ENCODE results near the gene AGPAT1. TPM values are rescaled to one million over a fixed set of nuclear protein-coding genes. Genes with fewer than 3 reads are reported as not detected.

AGPAT1 gene, protein sequence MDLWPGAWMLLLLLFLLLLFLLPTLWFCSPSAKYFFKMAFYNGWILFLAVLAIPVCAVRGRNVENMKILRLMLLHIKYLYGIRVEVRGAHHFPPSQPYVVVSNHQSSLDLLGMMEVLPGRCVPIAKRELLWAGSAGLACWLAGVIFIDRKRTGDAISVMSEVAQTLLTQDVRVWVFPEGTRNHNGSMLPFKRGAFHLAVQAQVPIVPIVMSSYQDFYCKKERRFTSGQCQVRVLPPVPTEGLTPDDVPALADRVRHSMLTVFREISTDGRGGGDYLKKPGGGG
- 22.2 TPM for total RNA-seq (2013)
- 10 to 100 TPM in 2 of 3 donors, 1 to 10 TPM in 1; 9.9 to 34.4 (median 11.3) TPM for polyA plus RNA-seq
- 10.1 and 17.7 TPM in 2 replicates for polyA minus RNA-seq
- total RNA-seq = 2.4 to 19.2 (median 12.4) reads per million in 11 experiments

DNA sequence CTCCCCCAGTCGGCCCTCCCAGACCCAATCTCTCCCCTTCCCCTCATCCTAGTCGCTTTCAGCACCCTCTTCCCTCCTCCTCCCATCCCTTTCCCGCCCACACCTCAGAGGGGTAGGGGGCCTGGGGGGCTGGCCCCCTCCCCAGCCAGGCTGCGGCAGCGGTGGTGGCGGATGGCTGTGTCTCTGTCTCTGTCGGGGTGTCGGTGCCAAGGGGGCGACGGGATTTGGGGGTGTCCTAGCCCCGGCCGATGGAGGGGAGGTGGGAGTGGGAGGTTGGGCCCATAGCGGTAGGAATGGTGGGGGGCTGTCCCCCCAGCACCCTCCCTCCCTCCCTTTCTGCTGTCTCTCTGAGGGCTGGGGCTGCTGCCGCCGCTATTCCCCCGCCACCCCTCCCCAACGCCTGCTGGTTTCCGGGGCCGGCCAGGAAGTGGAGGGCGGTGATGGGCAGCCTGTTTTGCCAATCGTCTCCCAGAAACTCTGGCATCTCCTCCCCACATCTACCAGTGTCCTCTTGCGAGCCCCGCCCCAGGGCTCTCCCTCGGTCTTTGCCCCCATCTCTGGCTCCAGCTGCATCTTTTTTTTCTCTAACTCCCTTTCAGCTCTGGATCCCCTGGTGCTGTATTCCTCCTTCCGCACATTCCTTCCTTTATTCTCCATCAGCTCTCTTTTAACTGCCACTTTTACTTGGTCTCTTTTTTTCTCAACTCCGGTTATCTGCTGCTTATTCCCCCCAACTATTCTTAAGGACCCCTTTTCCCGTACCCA lies at the start of gene AGPAT1:
Gene AGPAT1, minus strand, starts transcription at position 374 of the 765 bp plus-strand sequence. CDS start 4,588 bp downstream, outside the sequence.
- WGBS (ENCODE audit: insufficient coverage) = under 1% methylated on average over 17 of the region's 27 CpGs
- peaks cover 14 to 16% of the 10 kb centered on the region in 2 donors for H3K36me3 Mint-ChIP-seq
- Histone ChIP-seq H3K27ac (ENCODE audit: low read depth in 1 of 2, low read length in 2 of 2) (peak within 1 kb of the TSS; percentile 89 to 90), H3K36me3 (replicated peaks in 1 of 2; ENCODE audit: control insufficient read depth in 1 of 2, insufficient read depth in 2 of 2, low read length in 2 of 2) (peaks cover 8 to 16% of the 10 kb centered on the region in 2 donors), H2AFZ (ENCODE audit: insufficient read depth, low read depth, low read length, poor library complexity, severe bottlenecking) (peak within 1 kb of the TSS; percentile 93), H3K4me3 (replicated peaks in 1 of 3; ENCODE audit: low read depth in 2 of 3, low read length in 3 of 3) (peak within 1 kb of the TSS; percentile 71 to 94 (median 82)), H3K27me3 (ENCODE audit: control insufficient read depth in 2 of 2, insufficient read depth in 2 of 2, low read length in 2 of 2) (no peaks in the 10 kb centered on the region), H3K79me2 (ENCODE audit: insufficient read depth, low read length) (peaks cover 42% of the 10 kb centered on the region), H3K4me2 (replicated peaks; ENCODE audit: extremely low read depth, low read length, poor library complexity, severe bottlenecking) (peak within 1 kb of the TSS; percentile 97), H3K4me1 (ENCODE audit: control insufficient read depth in 1 of 2, insufficient read depth in 2 of 2, low read length in 2 of 2) (peaks cover 49 to 63% of the 10 kb centered on the region in 2 donors), H3K9ac (ENCODE audit: insufficient read depth, low read length, poor library complexity, severe bottlenecking) (peak within 1 kb of the TSS; percentile 81), H3K9me3 (replicated peaks in 1 of 2; ENCODE audit: control insufficient read depth in 1 of 2, insufficient read depth in 1 of 2, low read length in 2 of 2) (no peaks in the 10 kb centered on the region), H4K20me1 (ENCODE audit: insufficient read depth, low read length) (no peaks in the 10 kb centered on the region)
- peak; percentile 92 to 95 (median 93) for DNase-seq
- H3K9me3 Mint-ChIP-seq = no peaks in the 10 kb centered on the region
- TF ChIP-seq, protein P1, sequence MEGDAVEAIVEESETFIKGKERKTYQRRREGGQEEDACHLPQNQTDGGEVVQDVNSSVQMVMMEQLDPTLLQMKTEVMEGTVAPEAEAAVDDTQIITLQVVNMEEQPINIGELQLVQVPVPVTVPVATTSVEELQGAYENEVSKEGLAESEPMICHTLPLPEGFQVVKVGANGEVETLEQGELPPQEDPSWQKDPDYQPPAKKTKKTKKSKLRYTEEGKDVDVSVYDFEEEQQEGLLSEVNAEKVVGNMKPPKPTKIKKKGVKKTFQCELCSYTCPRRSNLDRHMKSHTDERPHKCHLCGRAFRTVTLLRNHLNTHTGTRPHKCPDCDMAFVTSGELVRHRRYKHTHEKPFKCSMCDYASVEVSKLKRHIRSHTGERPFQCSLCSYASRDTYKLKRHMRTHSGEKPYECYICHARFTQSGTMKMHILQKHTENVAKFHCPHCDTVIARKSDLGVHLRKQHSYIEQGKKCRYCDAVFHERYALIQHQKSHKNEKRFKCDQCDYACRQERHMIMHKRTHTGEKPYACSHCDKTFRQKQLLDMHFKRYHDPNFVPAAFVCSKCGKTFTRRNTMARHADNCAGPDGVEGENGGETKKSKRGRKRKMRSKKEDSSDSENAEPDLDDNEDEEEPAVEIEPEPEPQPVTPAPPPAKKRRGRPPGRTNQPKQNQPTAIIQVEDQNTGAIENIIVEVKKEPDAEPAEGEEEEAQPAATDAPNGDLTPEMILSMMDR (IDR thresholded peaks at IDR 0.05) = no peak
- intact Hi-C loops (cut with micrococcal nuclease) = loop anchor here (1.0 to 5.0 kb wide), 3 partner anchors 21 to 54 kb away; partner anchors contain the start of gene PPT2 (in 1 of the 2)
- peak within 1 kb of the TSS; percentile 90 to 98 for H3K4me3 Mint-ChIP-seq
- peaks cover 69% of the 10 kb centered on the region for H3K4me1 Mint-ChIP-seq
- peaks cover 0 to 4% (median under 1%) of the 10 kb centered on the region in 3 donors for H3K27me3 Mint-ChIP-seq (ENCODE audit: low read depth in 3 of 3)
- peak within 1 kb of the TSS; percentile 96 to 100 (median 100) for H3K27ac Mint-ChIP-seq

DNA sequence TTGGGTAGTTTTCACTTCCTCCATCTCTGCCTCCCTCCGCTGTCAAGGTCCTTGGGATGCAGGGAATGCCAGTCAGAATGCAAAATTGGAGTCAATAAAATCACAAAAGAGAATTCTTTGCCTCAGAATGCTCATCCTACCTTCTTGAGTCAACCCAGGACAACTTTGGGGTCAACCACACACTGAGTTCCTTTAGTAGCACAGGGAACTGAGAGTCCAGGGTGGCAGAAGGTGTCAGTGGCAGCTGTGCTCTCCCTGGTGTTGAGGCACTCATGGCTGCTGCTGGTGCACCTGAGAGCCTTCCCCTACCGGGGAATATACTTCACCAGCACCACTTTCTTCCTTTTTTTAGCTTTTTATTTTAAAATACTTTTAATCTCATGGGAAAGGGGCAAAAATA lies 48.8 kb upstream of the AGPAT1 start:
- Mint-ChIP-seq H3K27me3 (ENCODE audit: low read depth in 3 of 3) (peaks cover 0 to 3% (median 0%) of the 10 kb centered on the region in 3 donors), H3K9me3 (no peaks in the 10 kb centered on the region), H3K4me3 (no peak overlapping the region), H3K27ac (peak overlapping the region in 1 of 7 donors; percentile 6), H3K4me1 (peaks cover 15% of the 10 kb centered on the region), H3K36me3 (no peaks in the 10 kb centered on the region)
- Histone ChIP-seq H3K9ac (ENCODE audit: insufficient read depth, low read length, poor library complexity, severe bottlenecking) (no peak overlapping the region), H3K27ac (ENCODE audit: low read depth in 1 of 2, low read length in 2 of 2) (no peak overlapping the region), H3K4me1 (ENCODE audit: control insufficient read depth in 1 of 2, insufficient read depth in 2 of 2, low read length in 2 of 2) (peaks cover 7 to 10% of the 10 kb centered on the region in 2 donors), H3K79me2 (ENCODE audit: insufficient read depth, low read length) (no peaks in the 10 kb centered on the region), H3K36me3 (replicated peaks in 1 of 2; ENCODE audit: control insufficient read depth in 1 of 2, insufficient read depth in 2 of 2, low read length in 2 of 2) (no peaks in the 10 kb centered on the region), H2AFZ (ENCODE audit: insufficient read depth, low read depth, low read length, poor library complexity, severe bottlenecking) (no peak overlapping the region), H3K9me3 (replicated peaks in 1 of 2; ENCODE audit: control insufficient read depth in 1 of 2, insufficient read depth in 1 of 2, low read length in 2 of 2) (no peaks in the 10 kb centered on the region), H3K4me3 (replicated peaks in 1 of 3; ENCODE audit: low read depth in 2 of 3, low read length in 3 of 3) (no peak overlapping the region), H4K20me1 (ENCODE audit: insufficient read depth, low read length) (no peaks in the 10 kb centered on the region), H3K27me3 (ENCODE audit: control insufficient read depth in 2 of 2, insufficient read depth in 2 of 2, low read length in 2 of 2) (no peaks in the 10 kb centered on the region), H3K4me2 (replicated peaks; ENCODE audit: extremely low read depth, low read length, poor library complexity, severe bottlenecking) (no peak overlapping the region)
- DNase-seq = no peak
- 83% methylated on average over 1 of the region's 2 CpGs for WGBS (ENCODE audit: insufficient coverage)
- intact Hi-C loops (cut with micrococcal nuclease) = no loop called here
- TF ChIP-seq, protein P1 (IDR thresholded peaks at IDR 0.05) = no peak
